Hepatocyte (in vitro differentiated cells): ENCODE measurements around the gene KRT32. TPM values are rescaled to one million over a fixed set of nuclear protein-coding genes. Genes with fewer than 3 reads are reported as not detected.

Source experiments
- DNase-seq: peaks from one replicate; pipeline ENCODE4 v3.0.0-alpha.2; 2016; ENCODE audit warnings: low spot score
- H2AFZ ChIP-seq: fragments of 200-600 bp; sonication (generic); 2 replicates; pipeline ENCODE4 v1.6.0; 2016; ENCODE audit warnings: antibody characterized with exemption, mild to moderate bottlenecking
- H3K27ac ChIP-seq: fragments of 200-600 bp; sonication (generic); 2 replicates; pipeline ENCODE4 v1.5.1; 2016; ENCODE audit warnings: mild to moderate bottlenecking
- H3K27me3 ChIP-seq: fragments of 200-600 bp; sonication (generic); 2 replicates; pipeline ENCODE4 v1.6.1; 2016
- H3K36me3 ChIP-seq: fragments of 200-600 bp; sonication (generic); replicated peaks from 2 replicates; pipeline ENCODE4 v1.5.1; 2016; ENCODE audit warnings: low read depth; ENCODE audit not compliant: insufficient read depth
- H3K4me1 ChIP-seq: fragments of 200-600 bp; sonication (generic); 2 replicates; pipeline ENCODE4 v1.5.1; 2016; ENCODE audit warnings: mild to moderate bottlenecking, moderate library complexity; ENCODE audit not compliant: insufficient read depth
- H3K4me2 ChIP-seq: fragments of 200-600 bp; sonication (generic); 2 replicates; pipeline ENCODE4 v1.6.0; 2016
- H3K4me3 ChIP-seq: fragments of 200-600 bp; sonication (generic); 2 replicates; pipeline ENCODE4 v1.5.1; 2016; ENCODE audit warnings: mild to moderate bottlenecking
- H3K79me2 ChIP-seq: fragments of 200-600 bp; sonication (generic); 2 replicates; pipeline ENCODE4 v1.6.0; 2017; ENCODE audit warnings: mild to moderate bottlenecking
- H3K9me2 ChIP-seq: fragments of 200-600 bp; sonication (generic); replicated peaks from 2 replicates; pipeline ENCODE4 v1.6.0; 2017; ENCODE audit warnings: mild to moderate bottlenecking; ENCODE audit not compliant: insufficient read depth
- H3K9me3 ChIP-seq: fragments of 200-600 bp; sonication (generic); 2 replicates; pipeline ENCODE4 v1.5.1; 2016; ENCODE audit warnings: low read depth, mild to moderate bottlenecking
- H4K20me1 ChIP-seq: fragments of 200-600 bp; sonication (generic); 2 replicates; pipeline ENCODE4 v1.6.0; 2016; ENCODE audit warnings: mild to moderate bottlenecking; ENCODE audit not compliant: insufficient read depth, poor library complexity, severe bottlenecking
- CTCF ChIP-seq: fragments of 200-600 bp; sonication (generic); IDR thresholded peaks from 2 replicates; pipeline ENCODE4 v1.5.1; 2016; ENCODE audit warnings: antibody characterized with exemption, mild to moderate bottlenecking; ENCODE audit not compliant: poor library complexity
- EZH2 ChIP-seq: fragments of 200-600 bp; sonication (generic); IDR thresholded peaks from 2 replicates; pipeline ENCODE4 v1.6.1; 2016; ENCODE audit warnings: antibody characterized with exemption, mild to moderate bottlenecking, borderline replicate concordance
- EZH2phosphoT487 ChIP-seq: fragments of 200-600 bp; sonication (generic); IDR thresholded peaks from one replicate; pipeline ENCODE4 v1.6.1; 2018; ENCODE audit warnings: antibody characterized with exemption, mild to moderate bottlenecking, low read depth, moderate library complexity; ENCODE audit not compliant: unreplicated experiment, severe bottlenecking
- WGBS: methylation state at CpG from one replicate; pipeline ENCODE4 v1.1.6; 2016; ENCODE audit warnings: low lambda C conversion rate; ENCODE audit errors: missing lambda C conversion rate; 5-methylcytosine and 5-hydroxymethylcytosine counted together
- polyA plus RNA-seq: library from polyadenylated mRNA; unstranded; fragments of >200 nt; fragmentation: Nextera tagmentation; extraction: Ambion mirVana; gene quantifications from 2 replicates; pipeline ENCODE4 v1.2.1, GENCODE V29; 2016
- total RNA-seq: library from RNA; depleted of rRNA; stranded (reverse); fragments of >200 nt; gene quantifications from 2 replicates; pipeline ENCODE4 v1.2.3, GENCODE V29; 2014

Gene KRT32
- total and polyA plus RNA-seq, 2 experiments from 2014 or later = not detected

- no peak overlapping the region for H3K27ac ChIP-seq
- H3K4me2 ChIP-seq = no peak overlapping the region
- H2AFZ ChIP-seq = no peak overlapping the region
- H3K79me2 ChIP-seq = no peaks in the 10 kb centered on the region
- no peaks in the 10 kb centered on the region for H3K27me3 ChIP-seq
- WGBS = 90% methylated on average over 4 of the region's 4 CpGs
- DNase-seq = no peak
- no peaks in the 10 kb centered on the region for H3K9me2 ChIP-seq
- H4K20me1 ChIP-seq = no peaks in the 10 kb centered on the region
- H3K4me1 ChIP-seq = peaks cover 17% of the 10 kb centered on the region
- no peaks in the 10 kb centered on the region for H3K36me3 ChIP-seq
- TF ChIP-seq EZH2 = no peak
- TF ChIP-seq EZH2phosphoT487 = no peak
- TF ChIP-seq CTCF = no peak
- no peaks in the 10 kb centered on the region for H3K9me3 ChIP-seq
- H3K4me3 ChIP-seq = no peak overlapping the region
Measured at GRCh38 chr17:41420134-41420533, 47.1 kb downstream of the KRT32 start.

GRCh38 chr17:41419716-41420115, 47.5 kb downstream of the KRT32 start:
- H4K20me1 ChIP-seq = no peaks in the 10 kb centered on the region
- no peaks in the 10 kb centered on the region for H3K79me2 ChIP-seq
- no peak for DNase-seq
- no peak overlapping the region for H3K4me2 ChIP-seq
- H3K27ac ChIP-seq = no peak overlapping the region
- TF ChIP-seq CTCF = no peak
- TF ChIP-seq EZH2 = no peak
- no peak for TF ChIP-seq EZH2phosphoT487
- no peaks in the 10 kb centered on the region for H3K27me3 ChIP-seq
- no peaks in the 10 kb centered on the region for H3K9me2 ChIP-seq
- no peak overlapping the region for H3K4me3 ChIP-seq
- no peaks in the 10 kb centered on the region for H3K36me3 ChIP-seq
- H3K4me1 ChIP-seq = peaks cover 17% of the 10 kb centered on the region
- H2AFZ ChIP-seq = no peak overlapping the region
- 96% methylated on average over 4 of the region's 4 CpGs for whole genome bisulfite sequencing
- no peaks in the 10 kb centered on the region for H3K9me3 ChIP-seq

GRCh38 chr17:41418116-41418860, 48.9 kb downstream of the KRT32 start:
- Histone ChIP-seq H3K36me3 (no peaks in the 10 kb centered on the region), H3K27me3 (no peaks in the 10 kb centered on the region), H2AFZ (no peak overlapping the region), H4K20me1 (no peaks in the 10 kb centered on the region), H3K79me2 (no peaks in the 10 kb centered on the region), H3K27ac (no peak overlapping the region), H3K4me2 (no peak overlapping the region), H3K9me2 (no peaks in the 10 kb centered on the region), H3K9me3 (no peaks in the 10 kb centered on the region), H3K4me1 (peaks cover 20% of the 10 kb centered on the region), H3K4me3 (no peak overlapping the region)
- TF ChIP-seq CTCF (no peak), EZH2phosphoT487 (no peak), EZH2 (no peak)
- DNase-seq = no peak
- 80% methylated on average over 7 of the region's 7 CpGs for WGBS
